HG02798 (cell line): ENCODE results near the gene RBMX2.

ENCODE experiments used
- ATAC-seq: cut with Tn5 transposase; IDR thresholded peaks from one replicate; pipeline ENCODE4 v1.9.1; 2021; ENCODE audit warnings: mild to moderate bottlenecking; ENCODE audit not compliant: unreplicated experiment, poor library complexity

The RBMX2 gene

DNA sequence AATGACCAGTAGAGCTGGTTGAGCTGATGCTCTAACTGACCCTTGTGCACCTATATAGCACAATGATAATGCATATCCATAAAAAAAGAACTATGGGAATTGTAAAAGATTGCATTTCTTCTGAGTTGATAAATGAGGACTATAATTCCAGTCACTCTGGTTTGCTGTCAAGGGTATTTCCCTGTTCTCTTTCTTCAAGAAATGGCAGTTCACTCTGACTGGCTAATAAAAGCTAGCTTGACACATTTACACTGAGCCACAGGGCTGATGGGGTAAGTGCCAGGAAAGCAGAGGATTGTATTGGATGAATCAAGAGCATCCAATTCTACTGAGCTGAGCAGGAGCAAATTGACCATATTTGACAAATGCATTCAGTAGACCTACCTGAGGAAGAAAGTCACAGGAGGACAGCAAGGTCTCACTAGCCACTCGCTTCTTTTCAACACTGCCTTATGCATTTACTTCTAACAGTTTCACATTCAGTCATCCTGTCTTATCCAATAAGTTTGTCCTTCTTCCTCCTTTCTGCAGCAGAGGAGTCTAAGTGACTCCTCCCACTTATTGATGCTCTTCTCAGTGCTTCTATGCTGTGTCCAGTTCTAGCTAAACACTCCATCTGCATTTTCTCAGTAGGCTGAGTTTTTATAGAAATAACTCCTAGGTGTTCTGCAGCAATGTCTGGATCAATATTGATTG lies 43.0 kb downstream of the RBMX2 start:
- ATAC-seq = no peak

- ATAC-seq = no peak
Measured at GRCh38 chrX:130446974-130447373, 45.2 kb downstream of the RBMX2 start.
